D341Med (cell line): ENCODE measurements around the gene RARB.

Experiments
- DNase-seq: peaks from one replicate; pipeline ENCODE4 v3.0.0; 2012; ENCODE audit warnings: low spot score

The RARB gene

GRCh38 chr3:25610779-25611178 is 182.7 kb downstream of the RARB start:
- DNase-seq = no peak

GRCh38 chr3:25611193-25611592 is 183.1 kb downstream of the RARB start:
- no peak for DNase-seq

DNA sequence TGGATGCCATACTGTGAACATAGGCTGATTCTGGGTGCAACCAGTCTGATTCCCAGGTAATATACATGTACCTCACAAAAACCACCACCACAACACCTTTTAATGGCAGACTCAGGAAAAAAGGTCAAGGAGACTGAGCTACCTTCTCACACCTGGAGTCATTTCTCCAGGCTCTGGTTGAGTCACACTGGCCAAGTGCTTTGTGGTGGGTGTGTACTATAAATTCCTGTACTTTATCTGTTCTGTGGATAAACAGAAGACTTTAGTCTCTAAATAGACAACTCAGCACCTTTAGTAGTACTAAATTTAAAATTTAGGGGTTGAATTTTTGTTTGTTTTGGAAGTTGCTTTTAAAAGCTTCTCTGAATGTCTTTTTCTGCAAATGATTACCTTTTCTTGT is 190.0 kb downstream of the RARB start:
- no peak for DNase-seq

GRCh38 chr3:25619382-25619781 is 191.3 kb downstream of the RARB start:
- DNase-seq = no peak

DNA sequence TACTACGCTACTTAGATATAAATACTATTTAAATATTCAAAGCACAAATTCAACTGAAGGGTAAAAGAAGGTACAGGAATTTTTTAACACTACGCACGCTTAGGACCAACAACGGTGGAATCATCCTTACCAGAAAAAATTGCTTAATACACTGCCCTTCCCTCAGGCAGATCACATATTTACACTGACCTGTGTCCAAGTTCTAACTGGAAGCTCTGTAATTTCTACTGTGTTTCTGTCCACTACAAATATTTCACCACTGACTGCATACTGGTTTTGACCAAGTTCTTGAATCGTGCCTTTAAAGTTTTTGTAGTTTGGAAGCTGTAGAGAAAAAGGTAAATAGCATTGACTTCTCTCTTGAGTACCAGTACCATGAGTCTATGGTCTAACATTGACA is 192.4 kb downstream of the RARB start:
- DNase-seq = no peak

DNA sequence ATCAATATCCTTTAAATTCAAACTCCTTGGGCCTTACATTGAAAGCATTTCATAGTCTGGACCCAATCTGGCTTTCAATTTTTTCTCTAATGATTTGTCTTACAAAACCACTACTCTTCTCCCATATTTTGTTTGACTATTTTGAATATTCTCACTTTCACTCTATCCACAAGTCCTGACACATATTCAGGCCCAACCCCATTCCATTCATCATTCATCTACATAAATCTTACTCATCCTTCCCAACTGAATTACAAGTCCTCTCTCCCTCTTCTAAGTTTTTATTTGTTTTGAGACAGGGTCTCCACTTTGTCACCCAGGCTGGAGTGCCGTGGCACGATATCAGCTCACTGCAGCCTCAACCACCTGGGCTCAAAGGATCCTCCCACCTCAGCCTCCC is 193.0 kb downstream of the RARB start:
- DNase-seq = no peak

GRCh38 chr3:25631989-25632388 is 203.9 kb downstream of the RARB start:
- DNase-seq = no peak

GRCh38 chr3:25633919-25634318 is 205.9 kb downstream of the RARB start:
- no peak for DNase-seq

DNA sequence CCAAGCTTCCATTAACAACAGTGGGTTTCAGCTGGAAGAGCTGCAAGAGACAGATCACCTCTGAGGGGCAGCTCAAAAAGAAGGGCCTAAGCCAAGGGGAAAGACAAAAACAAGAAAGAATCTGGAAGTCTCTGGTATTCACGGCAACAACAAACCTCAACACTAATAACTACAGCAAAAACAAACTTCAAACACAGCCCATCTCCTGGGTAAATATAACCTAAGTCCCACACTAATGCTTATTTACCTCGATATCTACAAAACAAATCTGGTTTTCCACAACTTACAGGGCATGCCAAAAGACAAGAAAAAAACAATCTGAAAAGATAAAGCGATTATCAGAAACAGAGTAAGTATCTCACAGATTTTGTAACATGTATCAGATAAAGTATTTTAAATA is 207.0 kb downstream of the RARB start:
- DNase-seq = no peak
